Measurements from ENCODE around the gene KCTD21.

GRCh38 chr11:78203184-78203583, 14.8 kb upstream of the KCTD21 start:
- no peak for TF ChIP-seq CTCF (IDR thresholded peaks at IDR 0.05)
- no peak for TF ChIP-seq POLR2A (IDR thresholded peaks at IDR 0.05)
